Measurements from ENCODE around the gene MYL7.

Gene MYL7

DNA sequence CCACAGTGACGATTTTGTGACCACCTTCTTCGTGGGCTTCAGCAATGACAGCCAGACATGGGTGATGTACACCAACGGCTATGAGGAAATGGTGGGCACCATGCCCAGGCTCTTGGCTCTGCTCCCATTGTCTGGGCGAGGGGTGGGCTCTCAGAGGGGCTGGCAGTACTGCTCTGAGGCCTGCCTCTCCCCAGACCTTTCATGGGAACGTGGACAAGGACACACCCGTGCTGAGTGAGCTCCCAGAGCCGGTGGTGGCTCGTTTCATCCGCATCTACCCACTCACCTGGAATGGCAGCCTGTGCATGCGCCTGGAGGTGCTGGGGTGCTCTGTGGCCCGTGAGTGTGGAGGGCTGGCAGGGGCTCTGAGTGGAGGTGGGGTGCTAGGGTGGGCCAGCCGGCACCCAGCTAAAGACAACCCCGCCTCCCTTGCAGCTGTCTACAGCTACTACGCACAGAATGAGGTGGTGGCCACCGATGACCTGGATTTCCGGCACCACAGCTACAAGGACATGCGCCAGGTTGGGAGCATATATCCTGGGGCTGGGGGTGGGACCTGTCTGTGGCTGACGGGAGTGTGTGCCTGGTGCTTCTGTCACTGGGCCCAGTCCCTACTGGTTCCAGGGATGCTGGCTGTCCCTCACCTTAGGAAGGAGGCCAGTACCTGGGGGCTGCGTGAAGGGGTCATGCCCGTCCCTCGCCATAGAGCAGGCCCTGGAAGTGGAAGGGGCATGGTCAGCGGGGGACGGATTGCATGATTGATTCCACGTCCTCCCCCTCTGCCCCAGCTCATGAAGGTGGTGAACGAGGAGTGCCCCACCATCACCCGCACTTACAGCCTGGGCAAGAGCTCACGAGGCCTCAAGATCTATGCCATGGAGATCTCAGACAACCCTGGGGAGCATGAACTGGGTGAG lies 30.2 kb downstream of the MYL7 start:
- no peak for DNase-seq

DNA sequence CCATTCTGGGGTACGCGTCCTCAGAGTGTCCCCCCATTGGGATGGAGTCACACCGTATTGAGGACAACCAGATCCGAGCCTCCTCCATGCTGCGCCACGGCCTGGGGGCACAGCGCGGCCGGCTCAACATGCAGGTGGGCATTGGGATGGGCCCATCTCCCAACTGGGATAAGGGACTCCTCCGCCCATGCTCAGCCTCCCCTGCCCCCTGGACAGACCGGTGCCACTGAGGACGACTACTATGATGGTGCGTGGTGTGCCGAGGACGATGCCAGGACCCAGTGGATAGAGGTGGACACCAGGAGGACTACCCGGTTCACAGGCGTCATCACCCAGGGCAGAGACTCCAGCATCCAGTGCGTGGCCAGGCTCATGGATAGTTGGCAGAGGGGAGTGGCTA lies 31.1 kb downstream of the MYL7 start:
- DNase-seq: no peak

GRCh38 chr7:44108768-44109750 lies 32.1 kb downstream of the MYL7 start:
- no peak for DNase-seq

DNA sequence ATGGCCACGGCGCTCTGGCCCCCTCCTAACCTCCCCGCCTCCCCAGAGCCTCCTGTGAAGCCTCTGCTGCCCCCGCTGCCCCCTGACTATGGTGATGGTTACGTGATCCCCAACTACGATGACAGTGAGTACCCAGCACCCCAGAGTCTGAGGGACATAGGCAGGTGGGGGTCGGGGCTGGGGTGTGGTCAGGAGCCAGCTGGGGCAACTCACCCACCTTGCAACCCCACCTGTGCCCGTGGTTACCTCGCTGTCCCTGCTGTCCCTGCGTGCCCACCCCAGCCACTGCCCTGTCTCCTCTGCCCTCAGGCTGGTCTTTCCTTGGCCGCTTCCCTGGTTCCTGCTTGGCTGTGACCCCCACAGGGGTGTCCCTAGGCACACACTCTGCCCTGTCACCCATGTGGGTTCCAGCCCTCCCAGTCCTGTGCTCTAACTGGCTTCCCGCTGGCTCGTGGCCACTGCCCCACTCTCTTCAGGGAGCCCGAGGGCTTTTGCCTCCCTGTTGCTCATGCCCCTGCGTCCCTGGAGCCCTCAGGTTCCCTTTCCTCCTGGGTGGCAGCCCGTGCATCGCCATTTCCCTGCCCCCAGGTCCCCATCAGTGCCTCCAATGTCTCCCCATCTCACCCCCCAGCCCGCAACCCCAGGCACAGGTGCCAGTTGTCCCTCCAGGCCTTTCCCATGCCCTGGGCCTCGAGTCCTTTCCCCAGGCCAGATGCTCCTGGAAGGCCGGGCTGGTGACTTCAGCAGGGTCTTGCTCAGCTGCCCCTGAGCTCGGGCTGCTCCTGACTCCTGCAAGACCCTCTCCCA lies 33.0 kb downstream of the MYL7 start:
- no peak for DNase-seq

- DNase-seq: no peak
Observed at GRCh38 chr7:44107116-44107960, 33.8 kb downstream of the MYL7 start.

GRCh38 chr7:44106311-44107065 lies 34.6 kb downstream of the MYL7 start:
- DNase-seq: no peak

DNA sequence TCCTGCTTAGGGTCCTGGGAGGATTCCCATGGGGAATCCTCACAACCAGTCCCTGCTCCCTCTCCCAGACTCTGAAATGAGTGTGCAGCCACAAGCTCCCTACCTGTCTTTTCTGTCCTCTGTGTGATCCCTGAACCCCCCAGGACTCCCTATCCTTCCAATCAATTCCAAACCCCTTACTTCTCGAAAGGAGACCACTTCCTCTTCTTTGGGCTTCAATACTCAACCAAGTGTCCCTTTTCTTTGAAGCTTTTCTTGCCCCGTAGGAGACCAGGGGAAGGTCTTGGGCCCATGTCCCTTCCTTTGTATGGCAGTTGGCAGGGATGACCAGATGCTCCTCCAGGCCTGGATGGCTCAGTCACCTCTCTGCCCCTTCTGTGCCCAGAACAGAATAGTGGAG lies 35.3 kb downstream of the MYL7 start:
- no peak for DNase-seq

- peak; percentile 72 for DNase-seq
Observed at GRCh38 chr7:44104860-44105771, 36.0 kb downstream of the MYL7 start.

GRCh38 chr7:44103923-44104859 lies 36.9 kb downstream of the MYL7 start, which contains the start of gene AEBP1:
TSS of gene AEBP1 (plus strand) at chr7:44104345. CDS start at chr7:44104666, 321 bp downstream.
- no peak for DNase-seq

GRCh38 chr7:44103566-44103922 lies 37.6 kb downstream of the MYL7 start:
- DNase-seq: no peak

- no peak for DNase-seq
Observed at GRCh38 chr7:44102846-44103565, 38.1 kb downstream of the MYL7 start.

DNA sequence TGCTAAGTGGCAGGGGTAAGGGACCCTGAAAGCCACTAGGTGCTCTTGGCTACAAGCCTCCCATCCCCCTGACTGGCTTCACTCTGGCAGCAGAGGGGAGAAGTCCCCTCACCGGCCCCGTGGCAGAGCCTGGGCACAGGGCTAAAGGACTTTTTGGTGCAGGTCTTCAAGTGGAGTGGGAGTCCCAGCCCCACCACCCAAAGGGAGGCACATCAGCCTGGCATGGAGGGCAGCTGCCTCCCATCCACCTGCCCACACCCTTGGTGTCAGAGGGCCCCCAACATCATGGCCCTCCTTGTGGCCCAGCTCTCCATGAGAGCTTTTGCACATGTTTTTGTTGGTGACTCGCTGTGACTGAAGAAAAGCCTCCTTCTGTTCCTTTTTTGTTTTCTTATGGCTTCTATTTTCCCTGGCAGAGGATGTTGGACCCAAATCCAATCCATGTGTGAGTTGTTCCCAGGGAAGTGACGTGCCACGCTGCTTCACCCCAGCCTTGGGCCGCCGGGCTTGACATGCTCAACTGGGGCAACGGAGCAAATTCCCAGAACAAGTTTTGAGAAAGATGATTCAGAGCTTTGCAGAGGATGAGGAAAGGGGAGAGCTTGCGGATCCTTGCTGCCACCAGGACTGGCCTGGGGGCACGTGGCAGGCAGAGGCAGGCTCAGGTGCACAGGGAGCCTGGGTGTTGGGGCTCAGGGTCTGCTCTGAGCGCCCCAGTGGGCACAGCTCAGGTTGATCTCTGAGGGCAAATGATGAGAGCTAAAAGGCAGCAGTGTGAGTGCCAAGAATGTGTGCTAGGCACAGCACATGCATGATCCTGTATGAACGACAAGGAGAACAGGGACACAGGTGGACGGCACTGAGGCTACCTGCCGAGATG lies 38.9 kb downstream of the MYL7 start:
- DNase-seq: no peak

DNA sequence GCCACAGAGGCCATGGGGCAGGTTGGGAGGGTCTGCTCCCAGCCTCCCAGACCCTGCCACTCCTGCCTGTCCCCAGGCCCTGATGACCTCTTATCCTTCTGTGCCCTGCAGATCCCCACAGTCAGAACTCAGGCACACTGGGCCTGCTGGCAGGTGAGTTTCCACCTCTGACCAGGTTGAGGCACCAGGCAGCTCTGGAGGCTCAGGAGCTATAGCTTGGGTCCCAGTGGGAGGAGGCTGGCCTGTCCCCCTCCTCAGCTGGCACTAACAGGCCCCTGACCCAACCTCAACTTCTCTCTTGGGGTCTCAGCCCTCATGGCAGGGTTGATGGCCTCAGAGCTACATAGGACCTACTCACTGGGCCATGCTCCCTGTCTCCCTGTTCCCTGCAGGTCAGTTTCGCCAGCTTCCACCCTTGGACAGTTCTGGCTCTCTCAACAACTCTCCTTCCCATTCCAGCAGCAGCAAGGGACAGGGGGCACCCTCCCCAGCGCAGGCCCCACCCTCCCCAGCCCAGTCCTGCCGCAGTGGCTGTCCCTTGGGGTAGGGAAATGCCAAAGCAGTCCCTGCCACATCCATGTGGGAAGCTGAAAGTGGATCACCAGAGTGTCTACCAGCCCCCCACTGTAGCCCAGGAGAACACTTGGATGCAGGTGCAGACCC lies 39.7 kb downstream of the MYL7 start:
- no peak for DNase-seq

DNA sequence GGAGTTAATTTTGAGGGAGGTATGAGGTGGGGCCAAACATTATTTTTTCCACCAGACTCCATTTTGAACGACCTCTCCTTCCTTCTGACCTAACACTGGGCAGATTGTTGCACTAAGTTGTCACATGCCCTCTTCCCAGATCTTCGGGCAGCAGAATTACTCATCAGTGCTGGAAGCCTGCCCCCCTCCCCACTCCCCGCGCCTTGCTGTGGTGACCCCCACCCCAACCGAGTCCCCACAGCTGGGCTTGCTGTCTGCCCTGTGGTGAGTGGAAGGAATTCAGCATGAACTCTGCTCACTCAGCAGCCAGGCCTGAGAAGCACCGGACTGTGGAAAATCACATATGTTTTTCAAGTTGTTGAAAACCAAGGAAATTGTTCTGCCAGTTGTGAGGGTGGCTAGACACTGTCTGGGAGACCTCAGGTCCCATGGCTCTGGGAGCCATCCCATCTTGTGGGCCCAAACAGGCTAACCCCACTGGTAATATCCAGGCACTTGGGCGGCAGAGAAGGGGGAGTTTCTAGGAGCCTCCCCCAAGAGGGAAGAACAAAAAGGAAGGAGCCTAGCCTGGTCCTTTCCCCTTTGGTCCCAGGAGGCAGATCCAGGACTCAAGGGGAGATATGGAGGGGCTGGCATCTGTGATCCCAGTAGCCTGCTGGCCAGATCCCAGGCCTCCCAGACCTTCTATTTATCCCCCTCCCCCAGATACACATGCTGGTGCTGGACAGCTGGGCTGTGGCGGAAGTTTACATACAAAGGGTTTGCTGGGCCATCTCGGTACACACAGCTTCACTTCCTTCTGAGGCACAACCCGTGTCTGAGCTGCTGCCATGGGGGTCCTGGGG lies 40.5 kb downstream of the MYL7 start:
- no peak for DNase-seq

GRCh38 chr7:44099669-44100068 lies 41.5 kb downstream of the MYL7 start:
- DNase-seq: no peak

Data from NCI-H226 (cell line).